GM12801 (cell line): Measurements from ENCODE around the gene CD81.

Experiments
- TF ChIP-seq, protein P1 (sequence below): IDR thresholded peaks from one replicate; pipeline ENCODE4 v1.5.1; 2011; ENCODE audit warnings: control low read depth; ENCODE audit not compliant: insufficient read length; ENCODE audit errors: extremely low read depth

Gene CD81

DNA sequence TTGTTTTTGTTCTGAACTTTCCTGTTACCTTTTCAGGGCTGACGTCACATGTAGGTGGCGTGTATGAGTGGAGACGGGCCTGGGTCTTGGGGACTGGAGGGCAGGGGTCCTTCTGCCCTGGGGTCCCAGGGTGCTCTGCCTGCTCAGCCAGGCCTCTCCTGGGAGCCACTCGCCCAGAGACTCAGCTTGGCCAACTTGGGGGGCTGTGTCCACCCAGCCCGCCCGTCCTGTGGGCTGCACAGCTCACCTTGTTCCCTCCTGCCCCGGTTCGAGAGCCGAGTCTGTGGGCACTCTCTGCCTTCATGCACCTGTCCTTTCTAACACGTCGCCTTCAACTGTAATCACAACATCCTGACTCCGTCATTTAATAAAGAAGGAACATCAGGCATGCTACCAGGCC, 19.9 kb downstream of the CD81 start:
- TF ChIP-seq, protein P1, sequence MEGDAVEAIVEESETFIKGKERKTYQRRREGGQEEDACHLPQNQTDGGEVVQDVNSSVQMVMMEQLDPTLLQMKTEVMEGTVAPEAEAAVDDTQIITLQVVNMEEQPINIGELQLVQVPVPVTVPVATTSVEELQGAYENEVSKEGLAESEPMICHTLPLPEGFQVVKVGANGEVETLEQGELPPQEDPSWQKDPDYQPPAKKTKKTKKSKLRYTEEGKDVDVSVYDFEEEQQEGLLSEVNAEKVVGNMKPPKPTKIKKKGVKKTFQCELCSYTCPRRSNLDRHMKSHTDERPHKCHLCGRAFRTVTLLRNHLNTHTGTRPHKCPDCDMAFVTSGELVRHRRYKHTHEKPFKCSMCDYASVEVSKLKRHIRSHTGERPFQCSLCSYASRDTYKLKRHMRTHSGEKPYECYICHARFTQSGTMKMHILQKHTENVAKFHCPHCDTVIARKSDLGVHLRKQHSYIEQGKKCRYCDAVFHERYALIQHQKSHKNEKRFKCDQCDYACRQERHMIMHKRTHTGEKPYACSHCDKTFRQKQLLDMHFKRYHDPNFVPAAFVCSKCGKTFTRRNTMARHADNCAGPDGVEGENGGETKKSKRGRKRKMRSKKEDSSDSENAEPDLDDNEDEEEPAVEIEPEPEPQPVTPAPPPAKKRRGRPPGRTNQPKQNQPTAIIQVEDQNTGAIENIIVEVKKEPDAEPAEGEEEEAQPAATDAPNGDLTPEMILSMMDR = no peak

DNA sequence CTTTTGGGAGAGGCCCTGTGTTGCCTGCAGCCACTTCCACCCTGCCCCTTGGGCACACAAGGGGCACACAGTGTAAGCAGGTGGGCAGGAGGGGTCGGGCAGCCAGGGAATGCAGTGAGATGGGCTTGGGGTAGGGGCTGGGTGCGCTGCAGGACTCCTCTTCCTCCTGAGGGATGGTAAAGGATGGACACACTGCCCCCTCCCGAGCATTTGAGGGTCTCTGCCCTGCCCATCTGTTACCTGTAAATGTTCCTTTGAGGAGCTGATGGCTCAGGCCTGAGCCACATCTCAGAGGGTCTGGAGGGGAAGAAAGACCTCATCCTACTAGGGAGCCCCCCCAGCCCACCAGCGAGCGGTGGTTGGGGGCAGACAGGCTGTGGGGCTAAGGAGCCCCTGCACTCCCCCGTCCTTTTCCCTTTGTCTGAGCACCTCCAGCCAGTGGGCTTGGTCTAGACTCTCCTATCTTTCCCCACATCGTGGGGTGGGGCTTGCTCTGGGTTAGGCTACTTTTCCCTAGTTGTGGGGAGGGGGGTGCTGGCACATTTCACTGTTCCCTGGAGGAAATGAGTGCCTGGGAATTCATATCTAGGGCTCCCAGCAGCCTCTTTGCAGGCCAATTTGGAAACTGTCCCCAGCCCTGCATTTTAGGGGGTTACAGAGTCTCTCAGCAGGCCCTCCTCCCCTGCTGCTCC, 21.7 kb downstream of the CD81 start:
- TF ChIP-seq, protein P1 = no peak

DNA sequence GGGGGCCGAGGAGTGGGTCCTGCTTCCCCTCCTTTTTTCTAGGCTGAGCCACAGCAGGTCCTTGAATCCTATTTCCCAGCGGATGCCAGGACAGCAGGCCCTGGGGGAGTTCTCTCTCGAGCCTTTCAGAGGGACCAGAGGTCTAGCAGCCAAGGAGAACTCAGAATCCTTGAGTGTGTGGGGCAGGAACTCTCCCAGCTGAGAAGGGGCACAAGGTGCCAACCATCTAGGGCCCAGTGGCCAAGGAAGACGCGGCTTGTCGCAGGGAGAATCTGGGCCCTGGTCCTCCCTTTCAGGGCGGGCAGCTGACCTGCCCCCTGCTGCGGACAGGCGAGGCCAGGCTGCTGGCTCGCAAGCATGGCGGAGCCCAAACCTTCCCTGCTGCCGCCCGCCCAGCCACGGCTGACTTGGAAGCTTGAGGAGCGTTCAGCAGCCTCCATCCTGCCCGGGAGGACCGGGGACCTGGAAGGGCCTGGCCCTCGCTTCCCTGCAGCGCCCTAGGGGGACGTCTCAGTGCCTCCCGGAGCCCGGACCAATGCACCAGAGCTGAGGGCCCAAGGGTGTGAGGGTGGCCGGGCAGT, 22.5 kb downstream of the CD81 start:
- TF ChIP-seq, protein P1 = no peak

DNA sequence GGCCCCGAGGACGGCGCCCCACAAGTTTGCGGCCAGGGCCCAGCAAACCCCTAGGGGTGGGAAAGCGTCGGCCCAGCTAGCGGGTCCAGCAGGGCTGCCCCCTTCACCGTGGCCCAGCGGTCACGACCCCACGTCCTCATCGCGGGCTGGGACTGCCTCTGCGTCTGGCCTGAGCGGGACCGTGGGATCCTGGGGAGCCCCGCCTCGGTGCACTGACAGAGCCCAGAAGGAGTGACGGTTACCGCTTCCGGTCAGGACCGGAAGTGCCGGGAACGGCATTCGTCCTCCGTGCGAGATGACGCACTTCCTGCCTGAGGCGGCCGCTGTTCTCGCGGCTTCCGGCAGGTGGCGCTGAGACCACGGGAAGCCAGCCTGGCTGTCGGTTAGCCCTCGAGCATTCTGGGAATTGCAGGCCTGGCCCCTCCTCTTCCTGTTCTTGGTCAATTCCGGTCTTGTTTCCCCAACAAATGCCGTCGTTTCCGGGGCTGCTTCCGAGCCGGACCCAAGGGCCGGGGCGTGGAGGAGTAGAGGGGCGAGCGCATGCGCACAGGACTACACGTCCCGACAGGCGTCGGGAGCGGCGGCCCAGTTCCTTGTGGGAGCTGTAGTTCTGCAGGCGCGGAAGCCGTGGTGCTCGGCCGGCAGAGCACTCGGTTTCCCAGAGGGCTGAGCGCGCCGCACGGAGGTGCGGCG, 23.1 kb downstream of the CD81 start, which contains the start of gene TSSC4:
Gene TSSC4 (plus strand): TSS at position 682 of the 693 bp plus-strand sequence. CDS start 1,884 bp downstream, outside the sequence.
- TF ChIP-seq, protein P1 = no peak

DNA sequence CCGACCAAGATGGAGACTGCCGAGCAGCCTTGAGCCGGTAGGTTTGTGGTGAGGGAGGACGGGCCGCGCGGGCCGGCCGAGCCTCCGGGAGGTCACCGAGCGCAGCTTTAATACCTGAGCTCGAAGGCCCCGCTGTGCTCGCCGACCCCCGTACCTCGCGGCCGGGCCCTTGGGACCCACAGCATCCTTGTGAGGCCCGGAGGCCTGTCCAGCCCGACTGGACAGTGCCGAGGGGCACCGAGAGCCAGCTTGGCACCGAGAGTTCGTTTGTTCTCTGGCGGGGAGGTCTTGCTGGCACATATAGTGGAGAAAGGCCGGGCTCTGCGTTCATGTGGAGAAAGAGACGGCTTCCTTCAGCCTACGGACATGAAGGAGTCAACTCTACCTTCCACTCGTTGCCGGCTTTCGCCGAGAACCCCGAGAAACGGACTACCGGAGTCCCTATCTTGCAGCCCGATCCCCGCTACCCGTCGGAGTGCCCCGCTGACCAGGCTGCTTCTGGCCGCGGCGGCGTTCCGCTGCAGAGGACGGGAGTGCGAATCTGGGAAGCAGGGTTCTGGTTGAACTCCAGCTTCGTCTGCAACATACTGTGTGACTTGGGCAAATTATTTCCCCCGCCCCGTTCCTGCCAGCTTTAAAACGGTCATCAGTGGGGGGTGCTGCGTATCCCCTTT, 23.8 kb downstream of the CD81 start:
- TF ChIP-seq, protein P1 = no peak

DNA sequence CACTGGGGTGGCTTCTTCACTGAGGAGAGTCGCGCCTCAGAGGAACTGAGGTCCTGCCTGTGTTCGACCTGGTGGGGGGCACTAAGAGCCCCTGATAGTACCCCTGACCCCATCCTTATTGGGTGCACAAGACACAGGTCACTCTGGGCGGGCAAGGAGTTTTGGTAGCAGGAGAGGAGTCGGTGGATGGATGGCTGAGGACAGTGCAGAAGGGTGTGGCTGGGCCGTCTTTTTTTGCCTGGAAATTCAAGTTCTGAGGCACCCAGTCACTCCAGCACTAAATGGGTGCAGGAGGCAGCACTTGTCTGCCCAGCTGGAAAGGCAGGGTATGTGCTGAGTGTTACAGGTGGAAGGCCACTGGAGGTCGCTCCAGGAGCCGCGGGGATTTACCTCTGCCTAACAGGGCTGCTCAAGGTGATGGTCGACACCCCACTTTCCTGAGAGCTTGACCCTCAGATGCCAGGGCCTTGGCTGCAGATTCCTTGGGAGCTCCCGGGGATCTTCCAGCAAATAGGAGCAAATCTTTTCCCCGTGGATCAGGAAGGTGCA, 24.4 kb downstream of the CD81 start:
- TF ChIP-seq, protein P1 = no peak

DNA sequence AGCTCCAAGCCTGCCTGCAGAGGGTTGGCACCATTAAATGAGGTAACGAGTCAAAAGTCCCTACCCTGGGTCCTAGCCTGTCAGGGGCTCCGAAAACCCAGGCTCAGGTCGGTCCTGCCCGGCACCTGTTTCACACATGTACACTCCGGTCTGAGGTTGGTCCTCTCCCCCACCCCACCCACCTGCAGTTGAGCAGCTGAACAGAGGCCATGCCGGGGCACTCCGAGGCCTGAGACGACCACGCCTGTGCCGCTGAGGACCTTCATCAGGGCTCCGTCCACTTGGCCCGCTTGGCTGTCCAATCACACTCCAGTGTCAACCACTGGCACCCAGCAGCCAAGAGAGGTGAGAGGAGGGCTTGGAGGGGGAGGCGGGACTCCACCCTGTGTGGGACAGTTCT, 25.0 kb downstream of the CD81 start:
- TF ChIP-seq, protein P1 = no peak
